OCI-LY7 (cell line): ENCODE results near the gene H6PD.

Experiments
- EZH2phosphoT487 ChIP-seq: fragments of 200-600 bp; sonication (generic); IDR thresholded peaks from 2 replicates; pipeline ENCODE4 v1.6.1; 2018; ENCODE audit warnings: low read depth, borderline replicate concordance, mild to moderate bottlenecking, mixed run types, antibody characterized with exemption, low read length, moderate library complexity, mixed read lengths
- TF ChIP-seq, protein P1 (sequence below): fragments of 200-600 bp; sonication (generic); conservative IDR thresholded peaks from 2 replicates; pipeline ENCODE4 v1.5.1; 2014; ENCODE audit warnings: mild to moderate bottlenecking, antibody characterized with exemption, low read length, moderate library complexity, mixed read lengths

- TF ChIP-seq, protein P1, sequence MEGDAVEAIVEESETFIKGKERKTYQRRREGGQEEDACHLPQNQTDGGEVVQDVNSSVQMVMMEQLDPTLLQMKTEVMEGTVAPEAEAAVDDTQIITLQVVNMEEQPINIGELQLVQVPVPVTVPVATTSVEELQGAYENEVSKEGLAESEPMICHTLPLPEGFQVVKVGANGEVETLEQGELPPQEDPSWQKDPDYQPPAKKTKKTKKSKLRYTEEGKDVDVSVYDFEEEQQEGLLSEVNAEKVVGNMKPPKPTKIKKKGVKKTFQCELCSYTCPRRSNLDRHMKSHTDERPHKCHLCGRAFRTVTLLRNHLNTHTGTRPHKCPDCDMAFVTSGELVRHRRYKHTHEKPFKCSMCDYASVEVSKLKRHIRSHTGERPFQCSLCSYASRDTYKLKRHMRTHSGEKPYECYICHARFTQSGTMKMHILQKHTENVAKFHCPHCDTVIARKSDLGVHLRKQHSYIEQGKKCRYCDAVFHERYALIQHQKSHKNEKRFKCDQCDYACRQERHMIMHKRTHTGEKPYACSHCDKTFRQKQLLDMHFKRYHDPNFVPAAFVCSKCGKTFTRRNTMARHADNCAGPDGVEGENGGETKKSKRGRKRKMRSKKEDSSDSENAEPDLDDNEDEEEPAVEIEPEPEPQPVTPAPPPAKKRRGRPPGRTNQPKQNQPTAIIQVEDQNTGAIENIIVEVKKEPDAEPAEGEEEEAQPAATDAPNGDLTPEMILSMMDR = no peak
- TF ChIP-seq EZH2phosphoT487 = no peak
These were observed 76.5 kb downstream of the H6PD start for GRCh38 chr1:9311029-9311428.
